GM10266 (cell line): ENCODE data around the gene SPARCL1.

Experiments used
- DNase-seq: peaks from one replicate; pipeline ENCODE4 v3.0.0; 2012; ENCODE audit errors: extremely low spot score
- CTCF ChIP-seq: IDR thresholded peaks from 2 replicates; pipeline ENCODE4 v1.5.1; 2012; ENCODE audit warnings: mild to moderate bottlenecking, low read depth; ENCODE audit not compliant: control insufficient read depth, insufficient read depth; ENCODE audit errors: missing control alignments

SPARCL1 gene

GRCh38 chr4:87565746-87566145 is 36.6 kb upstream of the SPARCL1 start:
- no peak for DNase-seq
- TF ChIP-seq CTCF: no peak

- no peak for DNase-seq
These were observed 31.6 kb upstream of the SPARCL1 start for GRCh38 chr4:87560802-87561201.

GRCh38 chr4:87559090-87559837 is 30.1 kb upstream of the SPARCL1 start:
- TF ChIP-seq CTCF: no peak
- no peak for DNase-seq

More at GRCh38 chr4:87560802-87561201, 31.6 kb upstream of the SPARCL1 start:
- no peak for TF ChIP-seq CTCF

GRCh38 chr4:87557348-87557747 is 28.2 kb upstream of the SPARCL1 start:
- no peak for DNase-seq
- TF ChIP-seq CTCF: no peak

- no peak for TF ChIP-seq CTCF
- DNase-seq: no peak
These were observed 26.8 kb upstream of the SPARCL1 start for GRCh38 chr4:87555773-87556619.

GRCh38 chr4:87553182-87553581 is 24.0 kb upstream of the SPARCL1 start:
- no peak for TF ChIP-seq CTCF
- DNase-seq: no peak

- DNase-seq: no peak
- no peak for TF ChIP-seq CTCF
These were observed 22.2 kb upstream of the SPARCL1 start for GRCh38 chr4:87551361-87551760.
